ENCODE results near the gene CRYL1. TPM values are rescaled to one million over a fixed set of nuclear protein-coding genes. Genes with fewer than 3 reads are reported as not detected.
"Not testable (repeated sequence)": the region's sequence is repeated elsewhere in the genome, so short reads cannot be mapped to it uniquely, and the experiment has no call there.

Gene CRYL1
- total RNA-seq, 6 experiments from 2014 or later = 10.9 to 13.2 (median 12.0) TPM

DNA sequence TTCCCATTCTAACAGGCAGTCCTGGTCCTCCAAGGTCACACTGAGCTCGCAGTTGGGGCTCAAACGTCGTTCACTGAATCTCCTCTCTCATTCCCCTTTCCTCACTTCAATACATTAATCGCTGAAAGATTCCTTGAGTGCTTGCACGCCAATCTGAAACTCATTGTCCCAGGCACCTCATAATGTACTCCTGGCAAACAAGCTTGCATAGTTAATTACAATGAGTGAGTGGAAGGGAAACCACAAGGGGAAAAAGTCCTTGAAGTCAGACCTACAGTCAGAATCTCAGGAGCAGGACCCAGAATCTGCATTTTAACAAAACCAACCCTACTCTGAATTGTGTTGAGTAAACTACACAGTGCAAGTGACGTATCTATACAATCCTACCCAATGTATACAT, 86.9 kb downstream of the CRYL1 start:
- H3K9me3 Mint-ChIP-seq = peaks cover 3% of the 10 kb centered on the region; the same call in 1 of the 2 replicates
- no peak for DNase-seq
- no peaks in the 10 kb centered on the region for H3K4me1 Mint-ChIP-seq (ENCODE audit: low read depth)
- no peak overlapping the region for H3K27ac Mint-ChIP-seq
- H3K36me3 Mint-ChIP-seq (ENCODE audit: low read depth) = peaks cover 18% of the 10 kb centered on the region
- peaks cover 17% of the 10 kb centered on the region for H3K27me3 Mint-ChIP-seq (ENCODE audit: insufficient read depth)
- H3K4me3 Mint-ChIP-seq = no peak overlapping the region
- TF ChIP-seq, protein P1, sequence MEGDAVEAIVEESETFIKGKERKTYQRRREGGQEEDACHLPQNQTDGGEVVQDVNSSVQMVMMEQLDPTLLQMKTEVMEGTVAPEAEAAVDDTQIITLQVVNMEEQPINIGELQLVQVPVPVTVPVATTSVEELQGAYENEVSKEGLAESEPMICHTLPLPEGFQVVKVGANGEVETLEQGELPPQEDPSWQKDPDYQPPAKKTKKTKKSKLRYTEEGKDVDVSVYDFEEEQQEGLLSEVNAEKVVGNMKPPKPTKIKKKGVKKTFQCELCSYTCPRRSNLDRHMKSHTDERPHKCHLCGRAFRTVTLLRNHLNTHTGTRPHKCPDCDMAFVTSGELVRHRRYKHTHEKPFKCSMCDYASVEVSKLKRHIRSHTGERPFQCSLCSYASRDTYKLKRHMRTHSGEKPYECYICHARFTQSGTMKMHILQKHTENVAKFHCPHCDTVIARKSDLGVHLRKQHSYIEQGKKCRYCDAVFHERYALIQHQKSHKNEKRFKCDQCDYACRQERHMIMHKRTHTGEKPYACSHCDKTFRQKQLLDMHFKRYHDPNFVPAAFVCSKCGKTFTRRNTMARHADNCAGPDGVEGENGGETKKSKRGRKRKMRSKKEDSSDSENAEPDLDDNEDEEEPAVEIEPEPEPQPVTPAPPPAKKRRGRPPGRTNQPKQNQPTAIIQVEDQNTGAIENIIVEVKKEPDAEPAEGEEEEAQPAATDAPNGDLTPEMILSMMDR (IDR thresholded peaks at IDR 0.05) = no peak

DNA sequence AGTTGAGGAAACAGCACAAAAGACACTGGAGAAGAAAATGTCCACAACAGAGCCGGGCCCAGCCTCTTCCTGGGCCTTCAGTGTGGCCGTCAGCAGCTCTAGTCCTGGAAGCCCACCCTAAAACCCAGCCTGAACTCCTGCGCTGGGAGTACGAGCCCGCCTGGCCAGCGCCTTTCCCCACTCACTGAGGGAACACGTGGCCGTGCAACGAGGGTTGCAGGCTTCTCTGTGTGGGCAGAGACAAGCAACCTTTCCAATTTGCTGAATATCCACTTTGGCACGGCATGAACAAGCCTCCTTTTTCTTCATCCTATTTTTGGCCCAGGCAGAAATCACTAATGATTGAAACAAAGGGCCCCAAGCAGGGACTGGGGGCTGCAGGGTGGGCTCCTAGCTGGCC, 89.2 kb downstream of the CRYL1 start:
- TF ChIP-seq, protein P1 (IDR thresholded peaks at IDR 0.05) = no peak
- no peak for DNase-seq
- Mint-ChIP-seq H3K4me1 (ENCODE audit: low read depth) (no peaks in the 10 kb centered on the region), H3K4me3 (no peak overlapping the region), H3K36me3 (ENCODE audit: low read depth) (peaks cover 18% of the 10 kb centered on the region), H3K9me3 (peaks cover 3% of the 10 kb centered on the region; the same call in 1 of the 2 replicates), H3K27me3 (ENCODE audit: insufficient read depth) (peaks cover 17% of the 10 kb centered on the region), H3K27ac (no peak overlapping the region)

DNA sequence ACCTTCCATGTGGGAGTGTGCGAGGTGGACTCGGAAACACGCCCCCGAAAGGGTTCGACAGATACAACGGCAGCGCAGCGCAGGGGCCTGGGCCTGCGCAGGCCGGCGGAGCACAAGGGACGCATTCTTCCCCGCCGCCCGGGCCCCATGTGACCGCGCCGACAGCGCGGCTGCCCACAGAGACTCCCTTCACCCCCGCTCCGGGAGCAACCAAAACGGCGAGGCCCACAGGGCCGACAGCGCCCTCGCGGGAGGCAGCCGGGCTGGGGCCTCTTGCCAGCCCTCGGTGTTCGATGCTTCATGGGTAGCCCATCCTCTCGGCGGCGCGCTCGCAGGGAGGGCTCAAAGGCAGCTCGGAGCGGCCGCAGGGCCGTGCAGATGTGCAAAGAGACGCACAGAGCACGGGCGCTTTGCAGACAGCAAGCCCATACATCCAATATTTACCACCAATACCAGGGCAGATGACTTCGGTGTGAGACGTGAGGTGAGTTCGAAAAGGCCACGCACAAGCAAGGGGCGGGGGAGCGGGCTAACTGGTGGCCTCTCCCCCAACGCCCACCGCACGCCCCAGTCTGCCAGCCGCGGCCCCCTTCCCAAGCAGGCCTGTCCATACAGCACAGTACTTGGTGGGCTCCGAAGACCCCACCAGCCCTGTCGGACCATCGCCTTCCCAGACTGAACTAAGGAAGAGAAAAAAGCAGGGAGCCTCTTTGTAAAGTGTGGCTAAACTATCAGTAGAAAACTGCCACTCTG, 89.9 kb downstream of the CRYL1 start:
- TF ChIP-seq, protein P1 (IDR thresholded peaks at IDR 0.05) = no peak
- Mint-ChIP-seq H3K9me3 (peaks cover 3% of the 10 kb centered on the region; the same call in 1 of the 2 replicates), H3K27me3 (ENCODE audit: insufficient read depth) (peaks cover 22% of the 10 kb centered on the region), H3K36me3 (ENCODE audit: low read depth) (peaks cover 18% of the 10 kb centered on the region), H3K27ac (no peak overlapping the region), H3K4me1 (ENCODE audit: low read depth) (no peaks in the 10 kb centered on the region), H3K4me3 (no peak overlapping the region)
- no peak for DNase-seq

DNA sequence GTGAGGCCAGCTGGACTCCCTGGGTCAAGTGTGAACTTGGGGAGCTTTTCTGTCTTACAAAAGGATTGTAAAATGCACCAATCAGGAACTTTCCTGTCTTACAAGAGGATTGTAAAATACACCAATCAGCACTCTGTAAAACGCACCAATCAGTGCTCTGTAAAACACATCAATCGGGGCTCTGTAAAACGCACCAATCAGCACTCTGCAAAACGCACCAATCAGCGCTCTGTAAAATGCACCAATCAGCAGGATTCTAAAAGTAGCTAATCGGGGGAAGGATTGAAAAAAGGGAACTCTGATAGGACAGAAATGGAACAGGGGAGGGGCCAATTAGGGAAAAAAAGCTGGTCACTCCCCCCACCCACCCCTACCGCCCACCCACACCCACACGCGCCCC, 91.4 kb downstream of the CRYL1 start:
- H3K4me1 Mint-ChIP-seq (ENCODE audit: low read depth); H3K27ac Mint-ChIP-seq; H3K4me3 Mint-ChIP-seq; H3K9me3 Mint-ChIP-seq; DNase-seq: not testable (repeated sequence)
- H3K27me3 Mint-ChIP-seq (ENCODE audit: insufficient read depth) = peaks cover 25% of the 10 kb centered on the region
- H3K36me3 Mint-ChIP-seq (ENCODE audit: low read depth) = peaks cover 18% of the 10 kb centered on the region

DNA sequence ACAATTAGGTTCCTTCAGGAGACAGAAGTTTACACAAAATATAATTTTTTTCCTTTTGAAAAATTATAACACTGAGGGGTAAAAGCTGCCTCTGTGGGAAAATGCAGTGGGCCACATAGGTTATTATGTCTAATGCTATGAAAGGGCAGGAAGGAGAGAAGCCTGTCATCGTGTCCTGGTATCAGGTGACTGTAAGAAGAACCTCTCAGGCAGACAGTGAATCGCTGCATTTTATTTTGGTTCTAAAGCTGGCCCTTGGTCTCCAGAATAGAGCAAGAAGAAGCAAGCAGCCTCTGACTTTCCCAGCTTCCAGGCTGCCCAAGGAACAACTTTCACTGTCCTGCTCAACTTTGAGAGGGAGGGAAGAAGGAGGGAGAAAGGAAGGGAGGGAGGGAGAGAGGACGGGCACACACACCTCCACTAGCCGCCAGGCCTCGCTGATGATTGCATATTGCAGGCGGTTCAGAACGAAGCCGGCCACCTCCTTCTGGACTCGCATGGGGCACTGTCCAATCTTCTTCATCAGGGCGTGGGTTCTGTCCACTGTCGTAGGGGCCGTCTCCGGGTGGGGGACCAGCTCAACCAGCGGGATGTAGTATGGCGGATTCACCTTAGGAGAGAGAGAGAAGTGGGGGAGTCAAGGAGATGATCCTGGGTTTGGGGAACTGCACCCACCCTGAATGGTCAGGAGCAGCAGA, 93.8 kb downstream of the CRYL1 start:
- Mint-ChIP-seq H3K9me3 (peaks cover 3% of the 10 kb centered on the region; the same call in 1 of the 2 replicates), H3K27ac (no peak overlapping the region), H3K36me3 (ENCODE audit: low read depth) (peaks cover 11% of the 10 kb centered on the region; the same call in 1 of the 2 replicates), H3K27me3 (ENCODE audit: insufficient read depth) (peaks cover 37% of the 10 kb centered on the region), H3K4me3 (no peak overlapping the region), H3K4me1 (ENCODE audit: low read depth) (peaks cover 12% of the 10 kb centered on the region; the same call in 1 of the 2 replicates)
- no peak for DNase-seq
- TF ChIP-seq, protein P1 (IDR thresholded peaks at IDR 0.05) = no peak

DNA sequence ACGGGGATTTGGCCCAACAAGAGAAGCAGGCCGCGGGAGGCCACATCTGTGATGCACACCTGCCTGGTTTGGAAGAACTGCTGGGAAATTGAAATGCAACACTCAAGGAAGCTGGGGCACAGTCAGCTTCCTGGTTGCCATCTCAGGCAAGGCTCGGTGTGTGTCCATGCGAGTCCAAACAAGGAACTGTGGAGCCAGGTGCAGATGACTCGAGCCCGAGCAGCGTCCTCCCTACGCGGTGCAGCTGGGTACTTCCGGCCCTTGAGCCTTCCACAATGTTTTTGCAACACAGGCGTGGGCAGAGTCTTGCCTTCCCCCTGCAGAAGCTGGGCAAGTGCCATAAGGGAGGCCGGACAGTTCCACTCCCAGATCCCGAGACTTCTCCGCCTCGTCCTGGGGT, 94.6 kb downstream of the CRYL1 start:
- peaks cover 11% of the 10 kb centered on the region; the same call in 1 of the 2 replicates for H3K36me3 Mint-ChIP-seq (ENCODE audit: low read depth)
- peaks cover 12% of the 10 kb centered on the region; the same call in 1 of the 2 replicates for H3K4me1 Mint-ChIP-seq (ENCODE audit: low read depth)

More for the DNA sequence above, 94.6 kb downstream of the CRYL1 start:
- DNase-seq = no peak
- Mint-ChIP-seq H3K27me3 (ENCODE audit: insufficient read depth) (peaks cover 37% of the 10 kb centered on the region), H3K4me3 (no peak overlapping the region), H3K9me3 (peaks cover 3% of the 10 kb centered on the region; the same call in 1 of the 2 replicates), H3K27ac (no peak overlapping the region)
- TF ChIP-seq, protein P1 (IDR thresholded peaks at IDR 0.05) = no peak
